GM19099 (cell line): ENCODE data around the gene ZFYVE28.

Experiments
- POLR2A ChIP-seq: IDR thresholded peaks from 3 replicates; pipeline ENCODE4 v1.6.1; 2011; ENCODE audit warnings: low read depth; ENCODE audit not compliant: insufficient read length; ENCODE audit errors: extremely low read depth

ZFYVE28 gene

GRCh38 chr4:2378898-2379297 is 39.5 kb downstream of the ZFYVE28 start:
- TF ChIP-seq POLR2A = no peak

- no peak for TF ChIP-seq POLR2A
These were observed 40.0 kb downstream of the ZFYVE28 start for GRCh38 chr4:2378401-2378800.

DNA sequence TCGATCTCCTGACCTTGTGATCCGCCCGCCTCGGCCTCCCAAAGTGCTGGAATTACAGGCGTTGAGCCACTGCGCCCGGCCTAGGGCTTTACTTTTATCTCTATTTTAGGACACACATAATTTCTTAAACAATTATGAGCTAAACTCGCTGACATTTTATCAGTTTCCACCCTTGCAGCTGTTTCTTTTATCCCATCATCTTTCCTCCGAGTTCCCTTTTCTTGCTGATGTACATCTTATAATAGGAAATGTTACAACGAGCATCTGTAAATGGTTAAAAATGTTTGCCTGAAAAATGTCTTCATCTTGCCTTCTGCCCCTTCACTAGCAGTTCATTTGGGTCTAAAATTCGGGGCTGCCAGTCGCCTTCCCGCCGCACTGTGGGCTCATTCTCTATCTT is 41.2 kb downstream of the ZFYVE28 start:
- no peak for TF ChIP-seq POLR2A

DNA sequence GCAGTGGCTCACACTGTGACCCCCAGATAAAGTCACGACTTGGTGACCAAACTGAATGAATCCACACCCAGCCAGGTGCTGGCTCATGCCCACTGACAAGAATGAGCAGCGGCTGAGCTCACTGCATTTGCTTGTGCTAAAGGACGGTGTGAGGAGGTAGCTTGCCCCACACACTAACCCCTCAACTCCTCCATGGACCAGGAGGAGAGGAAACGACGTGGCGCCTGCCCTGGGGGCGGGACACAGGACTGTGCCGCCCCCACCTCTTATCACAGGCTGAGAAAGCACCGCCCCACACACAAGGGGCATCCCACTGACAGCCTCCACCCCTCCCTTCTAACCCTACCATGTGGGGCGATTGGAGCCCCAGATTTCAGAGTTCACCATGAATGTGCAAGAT is 43.0 kb downstream of the ZFYVE28 start:
- TF ChIP-seq POLR2A = no peak

DNA sequence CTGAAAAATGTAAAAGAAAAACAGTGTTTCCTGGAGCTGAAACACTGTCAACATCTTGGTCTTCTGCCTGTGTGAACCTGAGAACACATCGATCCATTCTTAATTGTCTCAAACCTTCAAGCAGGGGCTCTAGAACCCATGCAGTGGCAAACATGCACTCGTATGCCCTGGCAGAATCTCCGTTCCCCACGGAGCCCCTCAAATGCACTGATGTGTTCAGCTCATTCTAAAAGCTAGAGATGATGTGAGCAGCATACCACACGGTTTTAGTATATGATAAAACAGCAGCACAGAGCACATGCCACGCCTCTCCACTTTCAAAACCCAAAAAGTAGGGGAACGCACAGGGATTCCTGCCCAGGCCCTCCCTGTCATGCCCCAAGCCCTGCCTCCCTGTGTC is 44.9 kb downstream of the ZFYVE28 start:
- no peak for TF ChIP-seq POLR2A

DNA sequence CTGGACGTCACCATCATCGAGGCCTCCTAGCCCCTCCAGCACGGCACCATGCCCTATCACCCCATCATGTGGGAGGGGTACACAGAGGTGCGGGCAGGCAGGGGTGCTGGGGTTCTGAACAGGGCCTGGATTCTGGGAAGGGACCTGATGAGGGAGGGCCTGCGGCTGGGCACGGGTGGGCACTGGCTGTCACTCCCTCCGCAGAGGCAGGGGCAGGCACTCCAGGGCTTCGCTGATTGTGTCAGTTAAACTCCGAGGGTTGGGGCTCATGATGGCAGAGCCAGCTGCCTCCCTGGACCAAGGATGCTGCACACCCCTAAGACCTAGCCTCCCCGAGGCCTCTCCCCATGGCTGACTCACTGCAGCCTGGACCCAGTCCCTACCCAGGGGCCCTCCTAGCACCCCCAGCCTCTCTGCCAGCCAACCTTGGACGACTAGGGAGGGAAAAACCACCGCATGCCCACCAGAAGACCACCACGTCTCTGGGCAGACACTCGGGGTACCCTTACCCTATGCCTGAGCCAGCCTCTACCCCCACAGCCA is 45.9 kb downstream of the ZFYVE28 start:
- no peak for TF ChIP-seq POLR2A

DNA sequence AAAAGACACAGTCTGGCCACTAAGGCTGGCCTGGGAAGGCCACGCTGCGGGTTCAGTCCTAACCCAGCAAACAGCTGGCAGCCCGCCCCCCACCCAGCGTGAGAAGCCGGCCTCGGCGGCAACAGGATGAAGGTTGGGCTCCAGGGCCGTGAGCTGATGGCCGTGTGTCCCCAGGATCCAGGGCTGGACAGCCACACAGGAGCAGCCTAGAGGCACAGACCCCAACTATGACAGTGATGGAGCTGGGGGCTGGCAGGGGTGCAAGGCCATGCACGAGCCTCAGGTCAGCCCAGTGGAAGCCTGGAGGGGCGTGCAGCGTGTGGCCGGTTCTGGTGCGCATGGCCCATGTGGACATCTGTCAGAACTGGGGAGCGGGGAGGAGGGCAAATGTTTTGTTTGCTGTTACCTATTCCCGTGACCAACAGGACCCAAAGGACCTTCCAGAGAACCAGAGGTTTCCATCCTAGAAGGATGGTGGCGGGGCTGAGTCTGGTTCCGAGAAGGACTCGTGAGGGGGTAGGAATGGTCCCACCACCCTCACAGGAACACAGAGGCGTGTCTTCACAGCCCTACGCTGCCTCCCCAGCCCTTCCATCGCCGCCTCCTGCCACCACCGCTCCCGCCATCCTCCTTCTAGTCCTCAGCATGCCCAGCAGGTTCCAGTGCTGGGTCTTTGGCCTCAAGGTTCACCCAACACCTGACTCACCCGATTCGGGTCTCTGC is 46.5 kb downstream of the ZFYVE28 start:
- no peak for TF ChIP-seq POLR2A

DNA sequence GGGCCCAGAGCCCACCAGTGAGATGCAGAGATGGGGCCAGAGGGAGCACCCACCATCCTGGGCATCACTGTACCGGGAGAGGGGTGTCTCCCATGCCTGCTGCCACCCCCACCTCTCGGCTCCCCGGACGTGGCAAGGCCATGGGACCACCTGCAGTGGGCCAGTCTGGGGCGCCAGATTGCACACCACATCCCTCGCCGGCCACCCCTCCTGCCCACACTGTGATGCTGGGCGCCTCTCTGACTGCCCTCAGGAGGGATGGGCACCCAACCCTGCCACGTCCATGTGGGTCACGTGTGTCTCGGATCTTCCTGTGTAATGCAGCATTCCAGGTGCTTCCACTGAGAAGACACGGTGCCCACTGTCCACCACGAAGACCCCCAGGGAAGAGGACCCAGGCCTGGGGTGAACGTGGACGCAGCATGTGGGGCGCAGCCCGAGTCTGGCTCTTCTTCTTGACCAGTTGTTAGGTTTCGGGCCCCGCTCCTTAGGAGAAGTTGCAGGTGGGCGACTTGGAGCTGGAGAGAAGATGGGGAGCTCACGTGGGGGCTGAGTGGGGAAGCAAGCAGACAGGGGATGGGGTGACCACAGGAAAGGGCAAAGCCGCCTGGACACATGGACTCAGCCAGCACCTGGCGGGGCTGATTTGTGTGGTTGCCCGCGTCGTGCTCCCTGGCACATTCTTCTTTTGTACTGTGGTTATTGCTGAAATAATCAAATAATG is 47.7 kb downstream of the ZFYVE28 start:
- TF ChIP-seq POLR2A = no peak

DNA sequence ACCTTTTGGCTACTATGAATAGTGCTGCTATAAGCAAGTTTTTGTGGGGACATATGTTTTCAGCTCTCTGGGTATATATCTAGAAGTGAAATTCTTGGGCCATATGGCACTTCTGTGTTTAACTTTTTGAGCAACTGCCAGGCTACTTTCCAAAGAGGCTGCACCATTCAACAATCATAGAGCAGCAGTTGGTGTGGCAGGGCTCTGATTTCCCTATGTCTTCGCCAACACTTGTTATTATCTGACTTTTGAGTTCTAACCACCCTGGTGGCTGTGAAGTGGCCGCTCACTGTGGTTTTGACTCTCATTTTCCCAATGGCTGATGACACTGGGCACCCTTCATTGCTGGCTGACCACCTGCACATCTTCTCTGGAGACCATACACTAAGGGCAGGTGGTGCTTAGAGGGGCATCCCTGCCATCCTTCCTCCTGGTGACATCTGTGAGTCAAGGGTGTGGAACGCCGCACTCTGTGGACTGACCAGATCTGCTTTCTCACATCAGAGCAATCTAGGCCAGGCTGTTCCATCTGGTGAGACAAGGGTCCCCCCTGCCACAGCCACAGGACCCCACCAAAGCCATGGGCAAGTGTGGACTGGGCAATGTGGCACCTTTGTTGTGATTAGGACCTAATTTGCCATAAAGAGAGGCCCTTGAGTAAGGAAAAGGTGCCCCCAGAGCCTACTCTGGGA is 49.6 kb downstream of the ZFYVE28 start:
- no peak for TF ChIP-seq POLR2A

DNA sequence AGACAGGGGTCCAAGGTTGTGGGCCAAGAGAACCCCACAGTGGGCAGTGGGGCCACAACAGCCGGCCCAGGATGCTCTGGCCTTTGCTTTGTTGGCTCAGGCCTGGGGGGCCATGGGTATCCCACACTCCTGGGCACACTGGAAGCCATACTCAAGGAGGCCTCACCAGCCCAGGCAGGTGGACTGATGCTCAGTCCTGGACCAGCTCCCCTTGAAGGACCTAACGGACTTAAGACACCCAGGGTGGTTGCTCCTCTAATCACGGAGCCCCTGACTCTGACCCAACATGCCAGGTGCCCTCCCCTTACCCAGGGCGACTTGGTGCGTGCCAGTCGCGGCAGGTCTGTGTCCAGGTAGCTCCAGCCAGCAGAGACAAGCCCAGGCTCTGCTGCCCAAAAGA is 50.8 kb downstream of the ZFYVE28 start:
- no peak for TF ChIP-seq POLR2A

DNA sequence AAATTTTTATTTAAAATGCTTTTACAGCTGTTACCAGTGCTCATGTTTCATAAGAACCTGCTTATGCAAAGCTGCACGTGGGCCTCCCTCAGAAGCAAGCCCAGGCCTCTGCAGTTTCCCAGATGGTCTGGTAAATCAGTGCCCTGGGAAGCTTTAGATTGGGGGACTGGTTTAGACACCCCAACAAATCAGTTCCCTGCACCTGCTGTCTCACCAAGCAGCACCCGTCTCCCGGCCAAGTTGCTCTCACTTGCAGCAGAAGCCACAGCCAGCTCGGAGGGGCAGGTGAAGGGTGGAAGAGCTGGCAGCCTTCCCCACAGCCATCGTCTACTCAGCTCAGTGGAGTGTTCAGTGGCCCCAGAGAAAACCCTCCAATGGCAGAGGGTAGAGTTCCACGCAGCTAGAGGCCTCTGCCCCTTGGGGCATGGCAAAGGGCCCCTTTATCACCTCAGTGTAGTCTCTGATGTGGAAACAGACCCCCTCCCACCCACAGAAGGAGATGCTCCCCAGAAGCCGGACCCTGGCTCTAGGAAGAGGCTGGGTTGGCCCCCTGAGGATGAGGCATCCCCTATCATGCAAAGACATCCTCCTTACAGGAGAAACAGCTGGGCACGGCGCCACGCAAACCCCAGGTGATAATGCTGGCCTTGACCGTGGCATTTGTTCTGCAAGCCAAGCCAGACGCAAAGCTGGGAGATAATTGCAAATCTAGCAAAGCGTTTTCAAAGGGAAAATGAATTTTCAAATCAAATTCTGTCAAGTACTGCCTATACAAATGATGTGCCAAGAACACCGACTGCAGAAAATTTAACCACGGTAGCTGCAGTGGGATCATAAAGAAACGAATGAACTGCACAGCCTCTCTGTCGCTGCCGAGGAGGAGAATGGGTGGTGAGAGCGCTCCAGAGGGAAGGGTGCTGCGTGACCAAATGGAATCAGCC is 51.9 kb downstream of the ZFYVE28 start:
- no peak for TF ChIP-seq POLR2A

- no peak for TF ChIP-seq POLR2A
These were observed 52.6 kb downstream of the ZFYVE28 start for GRCh38 chr4:2365913-2366210.

- TF ChIP-seq POLR2A = no peak
These were observed 53.2 kb downstream of the ZFYVE28 start for GRCh38 chr4:2365054-2365912.

DNA sequence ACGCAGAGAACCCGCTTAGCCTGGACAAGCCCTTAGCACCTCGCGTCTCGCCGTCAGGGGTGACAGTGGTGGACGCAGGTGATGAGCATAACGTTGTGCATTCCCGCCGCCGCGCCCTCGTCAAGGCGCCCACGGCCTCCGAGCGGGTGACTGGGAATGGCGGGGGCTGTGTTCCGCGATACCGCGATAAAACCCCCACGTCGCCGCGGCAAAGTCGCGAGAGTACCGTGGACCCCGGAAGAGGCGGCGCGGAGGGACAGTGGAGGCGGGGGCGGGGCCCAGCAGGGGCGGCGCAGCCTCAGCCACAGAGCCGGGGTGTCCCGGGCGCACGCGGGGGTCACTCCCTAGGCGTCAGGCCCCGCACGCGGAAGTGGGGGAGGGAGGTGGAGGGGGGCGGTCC is 53.8 kb downstream of the ZFYVE28 start:
- TF ChIP-seq POLR2A = no peak

GRCh38 chr4:2363951-2364653 is 54.3 kb downstream of the ZFYVE28 start:
- TF ChIP-seq POLR2A = no peak
